Measurements from ENCODE around the gene LTBP3. TPM values are rescaled to one million over a fixed set of nuclear protein-coding genes. Genes with fewer than 3 reads are reported as not detected.
A peak's percentile ranks its signal among the peaks of the same experiment; 100 is the strongest.

LTBP3 gene
- total and polyA plus RNA-seq, 12 donors: 42.7 to 92.5 (median 72.8) TPM

DNA sequence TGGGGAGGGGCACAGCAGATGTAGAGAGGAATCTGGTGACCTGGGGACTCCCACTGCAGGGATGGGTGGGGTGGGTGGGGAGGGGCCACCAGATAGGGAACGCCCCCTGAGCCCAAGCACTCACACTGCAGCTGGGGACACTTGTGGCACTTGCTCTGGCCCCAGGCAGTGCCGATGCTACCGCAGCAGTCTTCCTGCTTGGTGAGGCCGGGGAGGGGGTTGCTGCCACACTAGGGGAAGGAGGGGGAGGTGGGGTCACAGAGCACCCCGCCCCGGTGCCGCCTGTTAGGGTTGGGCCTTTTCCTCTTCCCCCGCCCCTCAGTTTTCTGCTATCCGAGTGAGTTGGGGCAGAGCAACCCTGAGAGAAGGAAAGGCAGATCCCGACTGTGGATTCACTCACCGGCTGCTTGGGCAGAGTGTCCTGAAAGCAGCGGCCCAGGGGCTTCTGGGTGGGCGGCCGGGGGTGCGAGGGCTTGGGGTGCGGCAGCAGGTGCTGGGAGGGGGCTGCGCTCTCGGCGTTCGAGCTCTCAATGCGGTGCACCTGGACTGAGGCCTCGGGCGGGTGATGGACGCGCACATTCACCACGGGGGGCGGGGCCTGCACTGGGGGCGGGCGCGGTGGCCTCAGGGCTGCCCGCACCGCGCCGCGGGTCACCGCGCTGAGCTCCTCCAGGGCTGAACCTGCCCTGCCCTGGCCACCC is 4.7 kb downstream of the LTBP3 start:
- peaks cover 0 to 3% (median 0%) of the 10 kb centered on the region in 7 donors for H3K27me3 ChIP-seq
- ATAC-seq: no peak
- DNase-seq: no peak
- no peak for TF ChIP-seq CTCF (IDR thresholded peaks at IDR 0.05)
- peak overlapping the region in 1 of 10 donors; percentile 31 for H3K27ac ChIP-seq
- peaks cover 0 to 57% (median 5%) of the 10 kb centered on the region in 9 donors for H3K36me3 ChIP-seq
- H3K4me3 ChIP-seq: no peak overlapping the region
- no peaks in the 10 kb centered on the region for H3K9me3 ChIP-seq
- peaks cover 23 to 54% (median 30%) of the 10 kb centered on the region in 9 donors for H3K4me1 ChIP-seq
- intact Hi-C loops (cut with DNase I): no loop called here
- 74 to 78% methylated on average over 36 to 37 of the region's 37 CpGs for WGBS, 2 donors

- 86 to 88% methylated on average over 9 of the region's 9 CpGs for WGBS, 2 donors
These were observed 5.7 kb downstream of the LTBP3 start for GRCh38 chr11:65552388-65552951.

GRCh38 chr11:65551572-65552387 is 6.4 kb downstream of the LTBP3 start:
- DNase-seq (peak in 1 of 2 donors; percentile 60), ATAC-seq (peak in 4 of 8 donors; percentile 18 to 36 (median 34))
- 73 to 75% methylated on average over 17 of the region's 17 CpGs for WGBS, 2 donors
- H3K9me3 ChIP-seq: no peaks in the 10 kb centered on the region
- intact Hi-C loops (cut with DNase I): no loop called here
- peaks cover 0 to 74% (median 5%) of the 10 kb centered on the region in 9 donors for H3K36me3 ChIP-seq
- peak; percentile 18 to 58 (median 36) for TF ChIP-seq CTCF (IDR thresholded peaks at IDR 0.05)
- no peak overlapping the region for H3K27ac ChIP-seq
- peaks cover 16 to 47% (median 23%) of the 10 kb centered on the region in 9 donors for H3K4me1 ChIP-seq
- H3K4me3 ChIP-seq: no peak overlapping the region
- H3K27me3 ChIP-seq: no peaks in the 10 kb centered on the region

More at GRCh38 chr11:65552388-65552951, 5.7 kb downstream of the LTBP3 start:
- no peaks in the 10 kb centered on the region for H3K9me3 ChIP-seq
- ATAC-seq: no peak
- peaks cover 0 to 67% (median 5%) of the 10 kb centered on the region in 9 donors for H3K36me3 ChIP-seq
- H3K27me3 ChIP-seq: peaks cover 0 to 2% (median 0%) of the 10 kb centered on the region in 7 donors
- H3K4me3 ChIP-seq: no peak overlapping the region
- H3K27ac ChIP-seq: no peak overlapping the region
- H3K4me1 ChIP-seq: peaks cover 23 to 48% (median 29%) of the 10 kb centered on the region in 9 donors
- no peak for DNase-seq
- TF ChIP-seq CTCF (IDR thresholded peaks at IDR 0.05): no peak
- intact Hi-C loops (cut with DNase I): no loop called here

GRCh38 chr11:65549096-65549495 is 9.1 kb downstream of the LTBP3 start:
- TF ChIP-seq CTCF (IDR thresholded peaks at IDR 0.05): no peak
- Histone ChIP-seq H3K36me3 (peaks cover 0 to 100% (median 5%) of the 10 kb centered on the region in 9 donors), H3K27me3 (no peaks in the 10 kb centered on the region), H3K27ac (no peak overlapping the region), H3K4me3 (no peak overlapping the region), H3K4me1 (peaks cover 0 to 28% (median 0%) of the 10 kb centered on the region in 9 donors), H3K9me3 (no peaks in the 10 kb centered on the region)
- ATAC-seq (no peak), DNase-seq (no peak)
- 95 to 99% methylated on average over 3 of the region's 3 CpGs for WGBS, 2 donors
- intact Hi-C loops (cut with DNase I): no loop called here

Data from heart right ventricle (tissue), 16 donors.